Loucy (cell line): ENCODE measurements around the gene CELF2.

Experiments
- H2AFZ ChIP-seq: fragments of 200-600 bp; sonication (generic); 2 replicates; pipeline ENCODE4 v1.6.0; 2016; ENCODE audit warnings: antibody characterized with exemption, mild to moderate bottlenecking, low read length, moderate library complexity
- H3F3A ChIP-seq: fragments of 200-600 bp; 2 replicates; pipeline ENCODE4 v1.6.0; 2016; ENCODE audit warnings: antibody characterized with exemption, low read depth, mild to moderate bottlenecking
- H3K27me3 ChIP-seq: fragments of 200-600 bp; sonication (generic); 2 replicates; pipeline ENCODE4 v1.6.1; 2014; ENCODE audit warnings: low read length, mild to moderate bottlenecking; ENCODE audit not compliant: insufficient read depth, poor library complexity, severe bottlenecking
- H3K36me3 ChIP-seq: fragments of 200-600 bp; sonication (generic); 2 replicates; pipeline ENCODE4 v1.6.1; 2016; ENCODE audit warnings: low read length; ENCODE audit not compliant: insufficient read depth
- H3K4me1 ChIP-seq: fragments of 200-600 bp; sonication (generic); 2 replicates; pipeline ENCODE4 v1.5.1; 2014; ENCODE audit warnings: low read length, mild to moderate bottlenecking; ENCODE audit not compliant: insufficient read depth, poor library complexity, severe bottlenecking
- H3K4me2 ChIP-seq: fragments of 200-600 bp; sonication (generic); 2 replicates; pipeline ENCODE4 v1.6.0; 2014; ENCODE audit warnings: antibody characterized with exemption, low read length, low read depth, mild to moderate bottlenecking; ENCODE audit not compliant: poor library complexity, severe bottlenecking
- H3K4me3 ChIP-seq: fragments of 200-600 bp; sonication (generic); 2 replicates; pipeline ENCODE4 v1.5.1; 2014; ENCODE audit warnings: low read length, mild to moderate bottlenecking, mixed read lengths; ENCODE audit not compliant: poor library complexity, severe bottlenecking
- H3K79me2 ChIP-seq: fragments of 200-600 bp; sonication (generic); 2 replicates; pipeline ENCODE4 v1.6.1; 2014; ENCODE audit warnings: low read length; ENCODE audit not compliant: insufficient read depth
- H3K9ac ChIP-seq: fragments of 200-600 bp; sonication (generic); 2 replicates; pipeline ENCODE4 v1.6.0; 2014; ENCODE audit warnings: mild to moderate bottlenecking, low read depth, low read length, moderate library complexity; ENCODE audit not compliant: poor library complexity, severe bottlenecking
- H3K9me2 ChIP-seq: fragments of 200-600 bp; sonication (generic); replicated peaks from 2 replicates; pipeline ENCODE4 v1.6.1; 2016; ENCODE audit warnings: low read depth, low read length, mixed read lengths
- H3K9me3 ChIP-seq: fragments of 200-600 bp; sonication (generic); 2 replicates; pipeline ENCODE4 v1.6.1; 2014; ENCODE audit warnings: mild to moderate bottlenecking, antibody characterized with exemption, low read length, low read depth; ENCODE audit not compliant: insufficient read depth
- H4K20me1 ChIP-seq: fragments of 200-600 bp; sonication (generic); 2 replicates; pipeline ENCODE4 v1.6.0; 2014; ENCODE audit warnings: antibody characterized with exemption, low read length, mild to moderate bottlenecking; ENCODE audit not compliant: insufficient read depth, poor library complexity, severe bottlenecking
- EZH2phosphoT487 ChIP-seq: fragments of 200-600 bp; IDR thresholded peaks from 2 replicates; pipeline ENCODE4 v1.6.1; 2018; ENCODE audit warnings: antibody characterized with exemption, mild to moderate bottlenecking, moderate library complexity, borderline replicate concordance
- TF ChIP-seq, protein P1 (sequence below): fragments of 200-600 bp; sonication (generic); conservative IDR thresholded peaks from 2 replicates; pipeline ENCODE4 v1.5.1; 2014; ENCODE audit warnings: mild to moderate bottlenecking, antibody characterized with exemption, low read length

The CELF2 gene

DNA sequence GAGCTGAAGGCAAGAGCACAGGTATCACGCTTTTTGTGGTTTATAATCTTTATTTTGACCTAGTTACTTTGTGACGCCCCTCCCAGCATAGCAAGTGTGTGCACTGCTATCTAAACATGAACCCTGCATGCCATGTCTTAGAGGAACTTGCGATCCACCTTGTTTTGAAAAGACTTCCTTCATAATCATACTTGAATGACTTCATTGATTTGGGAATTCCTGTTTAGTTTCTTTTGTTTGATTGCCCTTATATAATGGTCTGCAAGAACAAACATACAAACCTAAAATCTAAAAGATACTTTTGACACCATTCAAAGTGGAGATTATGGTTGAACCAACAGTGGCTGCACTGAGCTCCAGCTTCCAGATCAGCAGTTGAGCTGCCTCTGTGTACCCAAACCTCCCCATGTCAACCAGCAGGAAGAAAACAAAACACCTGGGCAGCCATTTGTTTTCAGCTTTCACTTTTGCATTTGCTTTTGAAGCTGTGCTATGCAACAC lies 132.6 kb downstream of the CELF2 start:
- peak overlapping the region; percentile 71 for H3K4me2 ChIP-seq
- TF ChIP-seq, protein P1, sequence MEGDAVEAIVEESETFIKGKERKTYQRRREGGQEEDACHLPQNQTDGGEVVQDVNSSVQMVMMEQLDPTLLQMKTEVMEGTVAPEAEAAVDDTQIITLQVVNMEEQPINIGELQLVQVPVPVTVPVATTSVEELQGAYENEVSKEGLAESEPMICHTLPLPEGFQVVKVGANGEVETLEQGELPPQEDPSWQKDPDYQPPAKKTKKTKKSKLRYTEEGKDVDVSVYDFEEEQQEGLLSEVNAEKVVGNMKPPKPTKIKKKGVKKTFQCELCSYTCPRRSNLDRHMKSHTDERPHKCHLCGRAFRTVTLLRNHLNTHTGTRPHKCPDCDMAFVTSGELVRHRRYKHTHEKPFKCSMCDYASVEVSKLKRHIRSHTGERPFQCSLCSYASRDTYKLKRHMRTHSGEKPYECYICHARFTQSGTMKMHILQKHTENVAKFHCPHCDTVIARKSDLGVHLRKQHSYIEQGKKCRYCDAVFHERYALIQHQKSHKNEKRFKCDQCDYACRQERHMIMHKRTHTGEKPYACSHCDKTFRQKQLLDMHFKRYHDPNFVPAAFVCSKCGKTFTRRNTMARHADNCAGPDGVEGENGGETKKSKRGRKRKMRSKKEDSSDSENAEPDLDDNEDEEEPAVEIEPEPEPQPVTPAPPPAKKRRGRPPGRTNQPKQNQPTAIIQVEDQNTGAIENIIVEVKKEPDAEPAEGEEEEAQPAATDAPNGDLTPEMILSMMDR: no peak
- TF ChIP-seq EZH2phosphoT487: no peak

DNA sequence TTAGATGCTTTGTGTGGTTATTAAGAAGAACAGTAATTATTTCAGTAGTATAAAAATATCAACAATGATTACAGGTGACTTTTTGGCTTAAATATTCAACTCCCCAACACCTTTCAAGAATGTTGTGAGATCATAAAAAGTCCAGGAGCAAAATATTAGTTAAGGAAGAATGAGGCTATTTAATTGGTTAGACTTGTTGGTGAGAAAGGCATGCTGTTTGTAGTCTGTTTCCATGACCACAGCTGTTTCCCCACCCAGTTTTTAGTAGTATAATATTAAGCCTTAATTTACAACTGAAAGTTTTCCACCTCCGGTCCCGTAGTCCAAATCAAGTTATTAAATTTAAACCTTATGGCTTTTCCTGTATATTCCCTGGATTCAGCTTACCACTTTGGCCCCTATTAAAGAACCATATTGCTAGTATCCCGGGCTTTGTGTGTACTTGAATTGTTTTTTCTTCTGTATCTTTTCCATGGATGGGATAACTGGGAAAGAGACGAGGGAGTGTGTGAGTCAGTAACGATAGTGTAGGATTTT lies 133.3 kb downstream of the CELF2 start:
- Histone ChIP-seq H3K27me3 (no peaks in the 10 kb centered on the region), H3K9me3 (no peaks in the 10 kb centered on the region), H3F3A (peaks cover 5% of the 10 kb centered on the region; the same call in 1 of the 2 replicates), H2AFZ (peak overlapping the region; percentile 50), H3K9ac (peak overlapping the region; percentile 21), H3K4me1 (peaks cover 76% of the 10 kb centered on the region), H3K4me3 (peak overlapping the region; percentile 31), H3K36me3 (no peaks in the 10 kb centered on the region), H3K4me2 (peak overlapping the region; percentile 71), H3K9me2 (no peaks in the 10 kb centered on the region), H3K79me2 (peaks cover 15% of the 10 kb centered on the region), H4K20me1 (no peaks in the 10 kb centered on the region)
- TF ChIP-seq, protein P1: no peak
- no peak for TF ChIP-seq EZH2phosphoT487

More for the DNA sequence above, 132.6 kb downstream of the CELF2 start:
- H3K27me3 ChIP-seq: no peaks in the 10 kb centered on the region
- H3K9me2 ChIP-seq: no peaks in the 10 kb centered on the region
- H3K4me3 ChIP-seq: peak overlapping the region; percentile 31
- peaks cover 82% of the 10 kb centered on the region for H3K4me1 ChIP-seq
- H3K79me2 ChIP-seq: peaks cover 15% of the 10 kb centered on the region
- H3K36me3 ChIP-seq: no peaks in the 10 kb centered on the region
- peaks cover 10% of the 10 kb centered on the region for H3F3A ChIP-seq
- peak overlapping the region; percentile 50 for H2AFZ ChIP-seq
- H4K20me1 ChIP-seq: no peaks in the 10 kb centered on the region
- peak overlapping the region; percentile 21 for H3K9ac ChIP-seq
- no peaks in the 10 kb centered on the region for H3K9me3 ChIP-seq

DNA sequence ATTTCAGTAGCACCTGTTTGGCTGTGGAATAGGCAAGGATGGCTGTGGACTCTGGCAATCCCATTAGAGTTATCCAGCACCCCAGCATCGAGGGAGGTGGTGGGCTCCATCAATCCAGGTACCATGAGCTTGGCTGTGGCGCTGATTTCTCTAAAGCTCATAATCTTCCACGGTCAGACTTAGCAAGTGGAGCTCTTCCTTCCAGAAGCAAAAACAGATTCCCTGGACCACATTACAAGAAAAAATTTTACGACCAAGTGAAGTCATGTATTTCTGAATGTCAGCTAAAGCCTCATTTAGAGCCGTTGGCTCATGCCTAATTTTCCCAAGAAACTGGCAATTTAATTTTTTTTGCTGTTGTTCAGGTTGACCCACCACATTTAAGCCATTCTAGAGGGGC lies 135.1 kb downstream of the CELF2 start:
- no peaks in the 10 kb centered on the region for H3K9me3 ChIP-seq
- no peaks in the 10 kb centered on the region for H3K9me2 ChIP-seq
- no peaks in the 10 kb centered on the region for H3K27me3 ChIP-seq
- H3K4me3 ChIP-seq: no peak overlapping the region
- no peak overlapping the region for H3K9ac ChIP-seq
- H3K79me2 ChIP-seq: no peaks in the 10 kb centered on the region
- H3K4me2 ChIP-seq: peak overlapping the region; percentile 4
- TF ChIP-seq, protein P1: no peak
- no peak for TF ChIP-seq EZH2phosphoT487
- peaks cover 65% of the 10 kb centered on the region for H3K4me1 ChIP-seq
- no peaks in the 10 kb centered on the region for H3F3A ChIP-seq
- no peaks in the 10 kb centered on the region for H3K36me3 ChIP-seq
- no peaks in the 10 kb centered on the region for H4K20me1 ChIP-seq
- H2AFZ ChIP-seq: no peak overlapping the region
